Ovary (tissue), 3 donors: Measurements from ENCODE around the gene NOD2.

Source experiments
- CTCF ChIP-seq, 3 donors: fragments of 450-650 bp in 2 of 3; fragments of 200-600 bp in 1 of 3; IDR thresholded peaks; one replicate each; pipeline versions ENCODE4 v1.5.1 to v1.8.0; 2016 to 2022; ENCODE audit warnings: antibody characterized with exemption in 3 of 3, mild to moderate bottlenecking in 1 of 3
- POLR2A ChIP-seq: fragments of 450-650 bp; IDR thresholded peaks from one replicate; pipeline ENCODE4 v1.6.1; 2017; ENCODE audit warnings: antibody characterized with exemption, mild to moderate bottlenecking, moderate library complexity
- donor health status: DM: no; HTN: no; CAD: no.

GRCh38 chr16:50690177-50690576 is 3.2 kb upstream of the NOD2 start:
- TF ChIP-seq CTCF (IDR thresholded peaks at IDR 0.05) (no peak), POLR2A (no peak)
